ENCODE data around the gene STXBP5L.
"Not testable (repeated sequence)": the region's sequence is repeated elsewhere in the genome, so short reads cannot be mapped to it uniquely, and the experiment has no call there.

STXBP5L gene

GRCh38 chr3:121430664-121431215 is 522.7 kb downstream of the STXBP5L start:
- DNase-seq (ENCODE audit: low spot score): no peak

- no peak for DNase-seq (ENCODE audit: low spot score)
Observed at GRCh38 chr3:121431726-121432517, 523.9 kb downstream of the STXBP5L start.

- DNase-seq (ENCODE audit: low spot score): no peak
Observed at GRCh38 chr3:121436074-121436473, 528.1 kb downstream of the STXBP5L start.

GRCh38 chr3:121436641-121437040 is 528.6 kb downstream of the STXBP5L start:
- DNase-seq (ENCODE audit: low spot score): no peak

GRCh38 chr3:121443456-121443855 is 535.5 kb downstream of the STXBP5L start:
- DNase-seq (ENCODE audit: low spot score): no peak

- DNase-seq (ENCODE audit: low spot score): not testable (repeated sequence)
Observed at GRCh38 chr3:121451752-121452151, 543.7 kb downstream of the STXBP5L start.

GRCh38 chr3:121462565-121462964 is 554.6 kb downstream of the STXBP5L start:
- DNase-seq (ENCODE audit: low spot score): no peak

- no peak for DNase-seq (ENCODE audit: low spot score)
Observed at GRCh38 chr3:121463745-121464144, 555.7 kb downstream of the STXBP5L start.

- no peak for DNase-seq (ENCODE audit: low spot score)
Observed at GRCh38 chr3:121467085-121467484, 559.1 kb downstream of the STXBP5L start.

- DNase-seq (ENCODE audit: low spot score): no peak
Observed at GRCh38 chr3:121473001-121473400, 565.0 kb downstream of the STXBP5L start.
